GM15510 (cell line): ENCODE measurements around the gene KCNQ1.

Source experiments
- POLR2A ChIP-seq: IDR thresholded peaks from 3 replicates; pipeline ENCODE4 v1.6.1; 2011; ENCODE audit warnings: borderline replicate concordance; ENCODE audit not compliant: insufficient read length; ENCODE audit errors: extremely low read depth

Gene KCNQ1

GRCh38 chr11:2815762-2816496 is 371.1 kb downstream of the KCNQ1 start:
- no peak for TF ChIP-seq POLR2A

DNA sequence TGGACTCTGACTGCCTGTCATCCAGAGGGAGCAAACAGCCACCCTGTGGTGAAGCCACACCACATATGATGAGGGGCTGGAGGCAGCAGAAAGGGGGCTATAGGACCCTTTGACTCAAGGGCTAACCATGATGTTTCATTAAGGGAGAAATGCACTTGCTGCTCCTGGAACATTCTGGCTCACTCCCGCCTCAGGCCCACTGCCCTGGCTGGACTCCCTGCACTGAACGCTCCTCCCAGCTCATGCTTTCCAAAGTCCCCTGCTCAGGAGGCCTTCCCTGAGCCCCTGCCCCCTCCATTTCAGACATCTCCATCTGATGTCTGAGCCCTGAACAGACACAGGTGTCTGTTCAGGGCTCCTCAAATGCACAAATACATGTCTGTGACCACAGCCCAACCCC is 371.7 kb downstream of the KCNQ1 start:
- TF ChIP-seq POLR2A: no peak

DNA sequence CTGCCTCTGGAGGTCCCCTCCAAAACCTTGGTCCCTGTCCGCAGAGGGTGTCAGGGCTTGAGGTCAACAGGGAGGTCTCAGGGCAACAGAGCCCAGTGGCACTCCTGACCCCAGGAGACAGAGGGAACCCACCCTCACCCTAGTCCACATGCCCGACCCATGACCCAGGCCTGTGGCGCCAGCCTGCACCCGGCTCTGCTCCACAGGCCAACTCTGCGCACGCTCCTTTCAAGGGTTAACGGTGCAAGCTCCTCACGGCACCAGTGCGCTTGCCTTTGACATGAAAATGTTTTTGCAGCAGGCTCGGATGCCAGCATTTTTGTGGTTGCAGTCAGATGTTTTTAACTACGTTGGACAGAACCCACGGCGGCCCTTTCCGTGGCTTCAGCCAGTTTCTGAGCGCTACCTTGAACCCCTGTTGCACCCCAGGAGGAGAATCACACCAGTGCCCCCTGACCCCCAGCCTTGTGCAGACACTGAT is 372.2 kb downstream of the KCNQ1 start:
- TF ChIP-seq POLR2A: no peak

GRCh38 chr11:2817431-2817830 is 372.6 kb downstream of the KCNQ1 start:
- TF ChIP-seq POLR2A: no peak

DNA sequence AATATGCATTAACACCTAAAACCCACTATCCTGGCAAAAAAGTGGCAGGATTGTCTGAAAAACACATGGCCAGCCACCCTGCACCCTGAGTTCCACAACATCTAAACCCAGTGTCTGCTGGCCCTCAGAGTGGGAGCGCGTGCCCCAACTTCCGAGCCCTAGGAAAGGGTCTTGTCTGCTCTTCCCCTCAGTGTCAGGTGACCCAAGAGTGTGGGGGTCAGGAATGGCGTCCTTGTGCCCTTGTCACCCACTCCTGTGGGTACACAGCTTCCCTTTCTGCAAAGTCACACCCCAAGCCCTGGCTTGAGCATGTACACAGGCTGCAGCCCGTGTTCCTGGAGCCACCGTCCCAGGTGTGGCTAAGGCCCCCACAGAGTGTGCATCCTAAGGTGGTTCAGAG is 373.2 kb downstream of the KCNQ1 start:
- no peak for TF ChIP-seq POLR2A

DNA sequence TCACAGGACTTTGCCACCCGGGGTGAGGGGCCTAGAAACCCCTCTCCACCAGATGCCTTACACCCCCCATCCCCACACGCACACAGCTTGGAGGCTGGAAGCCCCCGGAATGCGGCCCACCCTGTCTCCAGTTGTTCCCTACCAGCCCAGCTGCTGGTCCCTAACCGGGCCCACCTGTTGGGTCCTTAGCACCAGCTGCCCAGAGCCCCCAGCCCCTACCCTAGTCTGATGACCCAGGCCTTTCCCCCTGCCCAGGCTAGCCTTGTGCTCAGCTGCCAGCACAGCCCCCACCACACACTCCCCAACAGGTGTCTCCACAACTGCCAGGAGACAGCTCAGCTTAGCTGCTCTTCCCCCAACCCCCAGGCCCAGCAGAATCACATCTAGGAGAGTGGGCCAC is 373.7 kb downstream of the KCNQ1 start:
- TF ChIP-seq POLR2A: no peak

DNA sequence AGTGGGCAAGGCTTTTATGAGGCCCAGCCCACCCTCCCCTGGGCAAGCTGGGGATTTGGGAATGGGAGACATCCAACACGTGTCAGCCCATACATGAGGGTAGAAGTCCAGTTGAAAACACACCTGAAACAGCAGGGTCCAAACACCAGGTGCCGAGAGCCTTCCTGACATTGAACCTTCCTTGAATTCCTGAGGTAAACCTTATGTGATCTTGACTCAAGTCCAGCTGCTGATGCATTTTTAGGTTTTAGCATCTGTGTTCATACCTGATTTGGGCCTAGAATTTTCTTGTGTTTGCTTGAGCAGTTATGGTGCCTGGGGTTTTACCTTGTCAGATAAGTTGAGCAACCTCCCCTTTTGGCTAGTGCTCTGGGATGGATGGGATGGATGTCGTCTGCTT is 374.5 kb downstream of the KCNQ1 start:
- no peak for TF ChIP-seq POLR2A

DNA sequence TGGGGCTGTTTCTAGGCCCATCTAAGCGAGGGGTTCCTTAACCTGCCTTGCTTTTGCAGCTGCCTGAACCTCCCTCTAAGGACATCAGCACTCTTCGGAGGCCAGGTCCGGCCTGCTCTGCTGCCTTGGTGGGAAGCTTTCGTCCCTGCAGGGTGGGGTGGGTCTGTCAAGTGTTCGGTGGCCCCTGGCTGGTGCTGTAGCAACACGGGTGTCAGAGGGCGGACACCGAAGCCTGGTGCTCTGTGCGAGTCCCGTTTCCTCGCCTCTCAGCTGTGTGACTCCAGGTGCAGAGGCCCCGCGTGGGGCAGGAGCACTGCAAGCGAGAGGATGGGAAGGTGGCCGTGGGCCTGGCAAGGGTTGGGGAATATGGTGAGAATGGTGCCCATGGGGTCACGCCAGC is 376.2 kb downstream of the KCNQ1 start:
- no peak for TF ChIP-seq POLR2A

DNA sequence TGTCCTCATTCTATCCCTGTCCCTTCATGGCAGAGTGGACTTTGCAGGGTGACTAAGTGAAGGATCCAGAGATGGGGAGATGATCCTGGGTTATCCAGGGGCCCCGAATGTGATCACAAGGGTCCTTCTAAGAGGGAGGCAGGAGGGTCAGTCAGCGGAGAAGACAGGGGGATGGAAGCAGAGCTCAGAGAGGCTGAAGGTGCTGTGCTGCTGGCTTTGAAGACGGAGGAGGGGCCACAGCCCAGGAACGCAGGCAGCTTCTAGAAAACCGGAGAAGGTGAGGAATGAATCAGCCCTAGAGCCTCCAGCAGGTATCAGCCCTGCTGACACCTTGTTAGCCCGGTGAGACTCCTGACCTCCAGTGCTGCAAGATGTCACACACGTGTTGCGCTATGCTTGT is 377.1 kb downstream of the KCNQ1 start:
- TF ChIP-seq POLR2A: no peak

DNA sequence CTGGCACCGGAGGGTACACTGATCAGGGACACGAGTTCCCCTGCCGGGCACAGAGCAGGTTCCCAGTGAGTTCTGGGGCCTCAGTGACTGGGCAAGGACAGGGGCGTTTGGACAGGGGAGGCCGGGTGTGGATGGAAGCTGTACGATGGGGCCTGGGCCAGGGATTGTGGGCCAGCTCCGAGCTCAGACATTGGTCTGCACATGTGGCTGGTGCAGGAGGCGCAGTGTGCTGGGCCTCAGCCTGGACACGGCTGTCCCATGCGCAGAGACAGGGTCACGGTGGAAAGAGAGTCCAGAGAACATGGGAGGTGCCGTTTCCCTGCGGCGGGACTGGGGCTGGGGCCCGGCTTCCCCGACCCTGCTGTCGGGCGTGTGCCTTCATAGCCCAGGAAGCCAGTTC is 380.0 kb downstream of the KCNQ1 start:
- TF ChIP-seq POLR2A: no peak

DNA sequence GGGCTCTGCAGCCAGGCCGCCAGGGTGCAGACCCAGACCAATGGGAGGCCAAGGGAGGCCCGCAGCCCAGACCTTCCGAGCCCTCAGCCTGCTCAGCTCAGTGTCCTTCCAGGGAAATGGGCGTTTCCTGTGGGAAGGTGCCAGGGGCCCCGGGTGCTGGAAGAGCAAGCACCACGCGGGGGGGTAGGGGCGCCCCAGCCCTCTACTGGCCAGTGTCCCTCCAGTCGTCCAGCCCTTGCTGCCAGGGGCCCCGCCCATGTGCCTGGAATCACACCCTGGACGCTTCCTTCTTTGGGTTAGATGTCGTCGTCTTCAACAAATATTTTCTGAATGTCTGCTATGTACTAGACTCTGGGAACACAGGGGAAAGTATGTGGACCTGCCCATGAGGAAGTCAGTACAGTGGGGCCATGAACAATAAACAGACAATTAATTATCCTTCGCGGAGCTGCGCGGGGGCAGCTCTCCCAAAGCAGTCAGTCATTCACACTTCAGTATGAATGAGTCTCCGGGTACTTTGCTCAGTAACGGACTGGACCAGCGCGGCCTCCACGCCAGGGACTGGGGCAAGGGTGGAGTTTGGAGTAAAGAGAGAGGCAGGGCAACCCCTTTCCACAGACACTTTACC is 380.6 kb downstream of the KCNQ1 start:
- no peak for TF ChIP-seq POLR2A

- no peak for TF ChIP-seq POLR2A
These were observed 381.3 kb downstream of the KCNQ1 start for GRCh38 chr11:2825889-2826678.

GRCh38 chr11:2826679-2827056 is 381.9 kb downstream of the KCNQ1 start:
- no peak for TF ChIP-seq POLR2A

- TF ChIP-seq POLR2A: no peak
These were observed 382.4 kb downstream of the KCNQ1 start for GRCh38 chr11:2827256-2827655.

GRCh38 chr11:2827792-2828191 is 383.0 kb downstream of the KCNQ1 start:
- no peak for TF ChIP-seq POLR2A
